A549 (cell line): ENCODE data around the gene FAM3A. TPM values are rescaled to one million over a fixed set of nuclear protein-coding genes. Genes with fewer than 3 reads are reported as not detected.

Experiments used
- ATAC-seq, 2 experiments: fragments of 200-7000 bp in 1 of 2; fragments of >200 bp in 1 of 2; cut with Nextera tagmentation in 1 of 2; cut with Tn5 transposase in 1 of 2; 3 replicates each; pipeline versions ENCODE4 v1.8.0 to v1.9.1; 2018 to 2020; ENCODE audit warnings: mild to moderate bottlenecking in 1 of 2, moderate library complexity in 1 of 2
- CTCF ChIA-PET: fragments of 300-600 bp; sonication (Branson Sonifier 250); formaldehyde crosslinking; extraction: SDS; loops from one replicate; lab custom pipeline; 2021; ENCODE audit warnings: antibody characterized with exemption, inconsistent platforms; lab: Yijun Ruan, JAX
- POLR2A ChIA-PET: fragments of 350-600 bp; formaldehyde crosslinking; extraction: SDS; loops from one replicate; lab custom pipeline; 2021; ENCODE audit warnings: antibody characterized with exemption, inconsistent platforms; lab: Yijun Ruan, JAX
- DNase-seq, 2 experiments: peaks; one replicate each; pipeline versions ENCODE4 v3.0.0 to v3.0.0-alpha.2; 2011 to 2016; ENCODE audit warnings: low read depth in 1 of 2, low spot score in 1 of 2
- FAIRE-seq: peaks from 2 replicates; lab custom pipeline; 2011; peaks lifted over from hg19 to GRCh38; lab: Jason Lieb, UNC
- H3K27ac ChIP-seq, 2 experiments: fragments of >200 bp; sonication (Bioruptor Twin); formaldehyde crosslinking; 3 replicates each; pipeline ENCODE4 v1.5.1; 2016 to 2017
- H3K4me1 ChIP-seq: fragments of >200 bp; sonication (Bioruptor Twin); formaldehyde crosslinking; 3 replicates; pipeline ENCODE4 v1.6.1; 2016
- H3K4me2 ChIP-seq: fragments of >200 bp; sonication (Bioruptor Twin); formaldehyde crosslinking; 3 replicates; pipeline ENCODE4 v1.6.1; 2016
- H3K4me3 ChIP-seq: fragments of >200 bp; sonication (Bioruptor Twin); formaldehyde crosslinking; 3 replicates; pipeline ENCODE4 v1.5.1; 2016
- H3K9me3 ChIP-seq: fragments of >200 bp; sonication (Bioruptor Twin); formaldehyde crosslinking; 3 replicates; pipeline ENCODE4 v1.6.1; 2016
- CBX2 ChIP-seq: fragments of 200-600 bp; sonication (generic); IDR thresholded peaks from 2 replicates; pipeline ENCODE4 v1.6.1; 2016; ENCODE audit warnings: low read depth, mild to moderate bottlenecking, borderline replicate concordance
- CBX8 ChIP-seq: fragments of 200-600 bp; sonication (generic); IDR thresholded peaks from 2 replicates; pipeline ENCODE4 v1.6.1; 2016
- CEBPB ChIP-seq, 2 experiments: fragments of >200 bp in 1 of 2; sonication (Bioruptor Twin) in 1 of 2; formaldehyde crosslinking in 1 of 2; IDR thresholded peaks; 2 replicates each; pipeline ENCODE4 v1.6.1; 2012 to 2016
- CHD2 ChIP-seq: fragments of 150-350 bp; IDR thresholded peaks from 2 replicates; pipeline ENCODE4 v1.6.1; 2014; ENCODE audit warnings: low read length; ENCODE audit not compliant: partially characterized antibody
- CHD4 ChIP-seq: fragments of 200-600 bp; sonication (generic); IDR thresholded peaks from 2 replicates; pipeline ENCODE4 v1.6.1; 2016; ENCODE audit warnings: antibody characterized with exemption, mild to moderate bottlenecking, borderline replicate concordance
- ESRRA ChIP-seq: fragments of 150-350 bp; IDR thresholded peaks from 2 replicates; pipeline ENCODE4 v1.6.1; 2014; ENCODE audit warnings: mild to moderate bottlenecking, low read length, borderline replicate concordance
- FOXS1 ChIP-seq: fragments of 250-450 bp; sonication (Bioruptor Pico); IDR thresholded peaks from 2 replicates; pipeline ENCODE4 v1.5.0; 2020; ENCODE audit warnings: mild to moderate bottlenecking, moderate library complexity
- GATA3 ChIP-seq: IDR thresholded peaks from 2 replicates; pipeline ENCODE4 v1.6.1; 2012; ENCODE audit warnings: borderline replicate concordance
- JUN ChIP-seq, 2 experiments: fragments of >200 bp; sonication (Bioruptor Twin); formaldehyde crosslinking; IDR thresholded peaks; 2 replicates in 1 of 2; 3 replicates in 1 of 2; pipeline ENCODE4 v1.6.1; 2016 to 2017
- RAD21 ChIP-seq, 2 experiments: fragments of >200 bp in 1 of 2; sonication (Bioruptor Twin) in 1 of 2; formaldehyde crosslinking in 1 of 2; IDR thresholded peaks in 1 of 2; conservative IDR thresholded peaks in 1 of 2; 2 replicates in 1 of 2; 3 replicates in 1 of 2; pipeline ENCODE4 v1.6.1; 2012 to 2018; ENCODE audit warnings: inconsistent platforms in 1 of 2
- RARB ChIP-seq: fragments of 250-450 bp; sonication (Bioruptor Pico); IDR thresholded peaks from 2 replicates; pipeline ENCODE4 v1.8.0; 2021; ENCODE audit warnings: mild to moderate bottlenecking, moderate library complexity
- RNF2 ChIP-seq: fragments of 200-600 bp; sonication (generic); IDR thresholded peaks from 2 replicates; pipeline ENCODE4 v1.6.1; 2016; ENCODE audit warnings: low read depth, mild to moderate bottlenecking, antibody characterized with exemption, moderate library complexity, borderline replicate concordance
- ZFP36 ChIP-seq: fragments of 450-650 bp; IDR thresholded peaks from 2 replicates; pipeline ENCODE4 v1.6.1; 2014; ENCODE audit warnings: borderline replicate concordance; ENCODE audit not compliant: partially characterized antibody
- ZNF302 ChIP-seq: fragments of 250-450 bp; sonication (Bioruptor Pico); IDR thresholded peaks from 2 replicates; pipeline ENCODE4 v1.9.0; 2021; ENCODE audit warnings: inconsistent platforms, mild to moderate bottlenecking, moderate library complexity
- ZSCAN20 ChIP-seq: fragments of 250-450 bp; sonication (Bioruptor Pico); IDR thresholded peaks from 2 replicates; pipeline ENCODE4 v1.8.0; 2022; ENCODE audit warnings: mild to moderate bottlenecking, moderate library complexity
- WGBS: methylation state at CpG from one replicate; pipeline ENCODE4 v1.1.6; 2017; ENCODE audit errors: missing lambda C conversion rate; 5-methylcytosine and 5-hydroxymethylcytosine counted together
- polyA plus RNA-seq, 4 experiments: library from polyadenylated mRNA; depleted of rRNA in 3 of 4; stranded (reverse); fragments of >200 nt; fragmentation: RNase III in 1 of 4; extraction: RNeasy Plus Mini Kit Qiagen cat#74134 plus additional on column Dnase treatment in 1 of 4; gene quantifications; 2 replicates in 3 of 4; 3 replicates in 1 of 4; pipeline ENCODE4 v1.2.3, GENCODE V29; 2011 to 2017
- TF ChIP-seq, protein P1 (sequence below): fragments of 450-650 bp; IDR thresholded peaks from 2 replicates; pipeline ENCODE4 v1.6.1; 2014; ENCODE audit warnings: antibody characterized with exemption
- TF ChIP-seq, protein P2 (sequence below): IDR thresholded peaks from 2 replicates; pipeline ENCODE4 v1.6.1; 2012
- TF ChIP-seq, protein P3 (sequence below): fragments of 250-450 bp; sonication (Bioruptor Pico); IDR thresholded peaks from 2 replicates; pipeline ENCODE4 v1.5.0; 2021; ENCODE audit warnings: mild to moderate bottlenecking, moderate library complexity, borderline replicate concordance
- TF ChIP-seq, protein P4 (sequence below): fragments of 250-450 bp; sonication (Bioruptor Pico); IDR thresholded peaks from 2 replicates; pipeline ENCODE4 v1.5.0; 2020; ENCODE audit warnings: low read depth, mild to moderate bottlenecking, moderate library complexity
- TF ChIP-seq, protein P5 (sequence below): IDR thresholded peaks from 2 replicates; pipeline ENCODE4 v1.6.1; 2012
- TF ChIP-seq, protein P6 (sequence below): fragments of >200 bp; sonication (Bioruptor Twin); formaldehyde crosslinking; IDR thresholded peaks from 3 replicates; pipeline ENCODE4 v1.6.1; 2016
- TF ChIP-seq, protein P7 (sequence below): fragments of 150-350 bp; IDR thresholded peaks from 2 replicates; pipeline ENCODE4 v1.6.1; 2014; ENCODE audit warnings: low read depth, mild to moderate bottlenecking, low read length

The FAM3A gene
- polyA plus RNA-seq, 2 of the 4 experiments (the other 2 are of a cell fraction) = 21.7 to 36.7 TPM

DNA sequence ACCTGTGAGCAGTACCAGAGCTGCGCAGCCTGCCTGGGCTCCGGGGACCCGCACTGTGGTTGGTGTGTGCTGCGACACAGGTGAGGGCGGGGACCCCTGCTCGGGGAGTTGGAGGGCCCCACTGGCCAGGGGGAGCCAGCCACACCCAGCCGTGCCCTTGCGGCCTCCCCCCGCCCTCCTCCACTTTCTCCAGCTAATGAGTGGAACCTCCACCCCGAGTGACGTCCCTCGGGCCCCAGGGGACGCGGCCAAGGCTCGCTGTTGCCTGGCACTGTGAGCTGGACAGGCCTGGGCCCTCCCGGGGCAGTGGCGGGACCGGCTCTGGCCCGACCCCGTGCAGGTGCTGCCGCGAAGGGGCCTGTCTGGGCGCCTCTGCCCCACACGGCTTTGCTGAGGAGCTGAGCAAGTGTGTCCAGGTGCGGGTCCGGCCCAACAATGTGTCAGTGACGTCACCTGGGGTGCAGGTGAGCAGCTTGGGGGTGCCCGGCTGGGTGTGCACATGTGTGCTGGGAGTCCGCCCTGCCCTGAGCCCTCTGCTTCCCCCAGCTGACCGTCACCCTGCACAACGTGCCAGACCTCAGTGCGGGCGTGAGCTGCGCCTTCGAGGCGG lies 52.3 kb downstream of the FAM3A start:
- no peak for FAIRE-seq
- ChIA-PET POLR2A (no interaction called here), CTCF (no interaction called here)
- Histone ChIP-seq H3K4me3 (no peak overlapping the region), H3K27ac (no peak overlapping the region), H3K4me1 (peaks cover 7% of the 10 kb centered on the region), H3K4me2 (no peak overlapping the region), H3K9me3 (no peaks in the 10 kb centered on the region)
- DNase-seq = no peak
- no peak for ATAC-seq
- WGBS = 93% methylated on average over 3 of the region's 36 CpGs
- TF ChIP-seq RNF2 (no peak), ESRRA (no peak), ZNF302 (no peak), GATA3 (no peak), FOXS1 (CRISPR knock-in tag) (no peak), ZFP36 (no peak), RARB (CRISPR knock-in tag) (no peak), CBX2 (no peak), RAD21 (conservative IDR thresholded peaks at IDR 0.05 in 1 of 2, IDR thresholded peaks at IDR 0.05 in 1 of 2) (no peak)
- TF ChIP-seq, protein P1, sequence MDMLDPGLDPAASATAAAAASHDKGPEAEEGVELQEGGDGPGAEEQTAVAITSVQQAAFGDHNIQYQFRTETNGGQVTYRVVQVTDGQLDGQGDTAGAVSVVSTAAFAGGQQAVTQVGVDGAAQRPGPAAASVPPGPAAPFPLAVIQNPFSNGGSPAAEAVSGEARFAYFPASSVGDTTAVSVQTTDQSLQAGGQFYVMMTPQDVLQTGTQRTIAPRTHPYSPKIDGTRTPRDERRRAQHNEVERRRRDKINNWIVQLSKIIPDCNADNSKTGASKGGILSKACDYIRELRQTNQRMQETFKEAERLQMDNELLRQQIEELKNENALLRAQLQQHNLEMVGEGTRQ = no peak
- TF ChIP-seq, protein P2, sequence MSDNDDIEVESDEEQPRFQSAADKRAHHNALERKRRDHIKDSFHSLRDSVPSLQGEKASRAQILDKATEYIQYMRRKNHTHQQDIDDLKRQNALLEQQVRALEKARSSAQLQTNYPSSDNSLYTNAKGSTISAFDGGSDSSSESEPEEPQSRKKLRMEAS = no peak
- TF ChIP-seq, protein P3, sequence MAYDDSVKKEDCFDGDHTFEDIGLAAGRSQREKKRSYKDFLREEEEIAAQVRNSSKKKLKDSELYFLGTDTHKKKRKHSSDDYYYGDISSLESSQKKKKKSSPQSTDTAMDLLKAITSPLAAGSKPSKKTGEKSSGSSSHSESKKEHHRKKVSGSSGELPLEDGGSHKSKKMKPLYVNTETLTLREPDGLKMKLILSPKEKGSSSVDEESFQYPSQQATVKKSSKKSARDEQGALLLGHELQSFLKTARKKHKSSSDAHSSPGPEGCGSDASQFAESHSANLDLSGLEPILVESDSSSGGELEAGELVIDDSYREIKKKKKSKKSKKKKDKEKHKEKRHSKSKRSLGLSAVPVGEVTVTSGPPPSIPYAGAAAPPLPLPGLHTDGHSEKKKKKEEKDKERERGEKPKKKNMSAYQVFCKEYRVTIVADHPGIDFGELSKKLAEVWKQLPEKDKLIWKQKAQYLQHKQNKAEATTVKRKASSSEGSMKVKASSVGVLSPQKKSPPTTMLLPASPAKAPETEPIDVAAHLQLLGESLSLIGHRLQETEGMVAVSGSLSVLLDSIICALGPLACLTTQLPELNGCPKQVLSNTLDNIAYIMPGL (CRISPR knock-in tag) = no peak
- TF ChIP-seq, protein P4, sequence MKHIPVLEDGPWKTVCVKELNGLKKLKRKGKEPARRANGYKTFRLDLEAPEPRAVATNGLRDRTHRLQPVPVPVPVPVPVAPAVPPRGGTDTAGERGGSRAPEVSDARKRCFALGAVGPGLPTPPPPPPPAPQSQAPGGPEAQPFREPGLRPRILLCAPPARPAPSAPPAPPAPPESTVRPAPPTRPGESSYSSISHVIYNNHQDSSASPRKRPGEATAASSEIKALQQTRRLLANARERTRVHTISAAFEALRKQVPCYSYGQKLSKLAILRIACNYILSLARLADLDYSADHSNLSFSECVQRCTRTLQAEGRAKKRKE (CRISPR knock-in tag) = no peak

DNA sequence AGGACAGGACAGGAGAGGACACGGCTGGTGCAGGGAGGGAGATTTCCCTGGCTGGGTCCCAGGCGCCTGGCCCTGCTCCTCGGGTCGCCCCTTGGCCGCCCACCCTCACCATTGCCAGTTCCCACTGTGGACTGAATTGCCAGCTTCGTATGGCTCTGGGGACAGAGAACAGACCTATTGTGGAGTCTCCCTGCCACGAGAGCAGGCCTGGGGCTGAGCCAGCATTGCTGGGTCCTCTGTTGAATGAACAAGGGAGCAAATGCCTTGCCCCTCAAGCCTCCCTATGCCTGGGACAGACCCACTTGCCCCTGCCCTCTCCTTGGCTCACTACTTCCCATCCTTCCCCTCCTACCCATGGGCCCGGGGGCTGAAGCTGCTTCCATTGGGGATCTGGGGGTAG lies 53.6 kb downstream of the FAM3A start:
- no peak overlapping the region for H3K4me2 ChIP-seq
- H3K4me1 ChIP-seq = peaks cover 11% of the 10 kb centered on the region
- TF ChIP-seq FOXS1 (CRISPR knock-in tag) = no peak
- TF ChIP-seq JUN (IDR thresholded peaks at IDR 0.05) = no peak
- TF ChIP-seq, protein P5, sequence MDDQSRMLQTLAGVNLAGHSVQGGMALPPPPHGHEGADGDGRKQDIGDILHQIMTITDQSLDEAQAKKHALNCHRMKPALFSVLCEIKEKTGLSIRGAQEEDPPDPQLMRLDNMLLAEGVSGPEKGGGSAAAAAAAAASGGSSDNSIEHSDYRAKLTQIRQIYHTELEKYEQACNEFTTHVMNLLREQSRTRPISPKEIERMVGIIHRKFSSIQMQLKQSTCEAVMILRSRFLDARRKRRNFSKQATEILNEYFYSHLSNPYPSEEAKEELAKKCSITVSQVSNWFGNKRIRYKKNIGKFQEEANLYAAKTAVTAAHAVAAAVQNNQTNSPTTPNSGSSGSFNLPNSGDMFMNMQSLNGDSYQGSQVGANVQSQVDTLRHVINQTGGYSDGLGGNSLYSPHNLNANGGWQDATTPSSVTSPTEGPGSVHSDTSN = no peak
- TF ChIP-seq CEBPB (IDR thresholded peaks at IDR 0.05) = no peak
- no peak for TF ChIP-seq CHD2
- TF ChIP-seq CBX8 = no peak
- ATAC-seq (no peak), FAIRE-seq (no peak), DNase-seq (no peak)
- H3K9me3 ChIP-seq = no peaks in the 10 kb centered on the region
- H3K4me3 ChIP-seq = no peak overlapping the region
- ChIA-PET CTCF (interaction anchor here (1.3 kb wide), 1 partner anchor 89 kb away, joined by 3 read pairs; no protein-coding TSS in a partner anchor), POLR2A (no interaction called here)
- H3K27ac ChIP-seq = no peak overlapping the region
- WGBS = 93% methylated on average over 3 of the region's 8 CpGs

DNA sequence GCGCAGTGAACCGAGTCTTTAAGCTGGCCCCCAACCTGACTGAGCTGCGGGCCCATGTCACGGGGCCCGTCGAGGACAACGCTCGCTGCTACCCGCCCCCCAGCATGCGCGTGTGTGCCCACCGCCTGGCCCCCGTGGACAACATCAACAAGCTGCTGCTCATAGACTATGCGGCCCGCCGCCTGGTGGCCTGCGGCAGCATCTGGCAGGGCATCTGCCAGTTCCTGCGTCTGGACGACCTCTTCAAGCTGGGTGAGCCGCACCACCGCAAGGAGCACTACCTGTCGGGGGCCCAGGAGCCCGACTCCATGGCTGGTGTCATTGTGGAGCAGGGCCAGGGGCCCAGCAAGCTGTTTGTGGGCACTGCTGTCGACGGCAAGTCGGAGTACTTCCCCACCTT lies 55.7 kb downstream of the FAM3A start:
- POLR2A ChIA-PET = no interaction called here
- no peak for FAIRE-seq
- Histone ChIP-seq H3K9me3 (no peaks in the 10 kb centered on the region), H3K4me2 (no peak overlapping the region), H3K27ac (no peak overlapping the region), H3K4me1 (peaks cover 11% of the 10 kb centered on the region), H3K4me3 (no peak overlapping the region)
- TF ChIP-seq, protein P6, sequence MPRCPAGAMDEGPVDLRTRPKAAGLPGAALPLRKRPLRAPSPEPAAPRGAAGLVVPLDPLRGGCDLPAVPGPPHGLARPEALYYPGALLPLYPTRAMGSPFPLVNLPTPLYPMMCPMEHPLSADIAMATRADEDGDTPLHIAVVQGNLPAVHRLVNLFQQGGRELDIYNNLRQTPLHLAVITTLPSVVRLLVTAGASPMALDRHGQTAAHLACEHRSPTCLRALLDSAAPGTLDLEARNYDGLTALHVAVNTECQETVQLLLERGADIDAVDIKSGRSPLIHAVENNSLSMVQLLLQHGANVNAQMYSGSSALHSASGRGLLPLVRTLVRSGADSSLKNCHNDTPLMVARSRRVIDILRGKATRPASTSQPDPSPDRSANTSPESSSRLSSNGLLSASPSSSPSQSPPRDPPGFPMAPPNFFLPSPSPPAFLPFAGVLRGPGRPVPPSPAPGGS = no peak
- TF ChIP-seq ZSCAN20 (CRISPR knock-in tag) (no peak), ESRRA (no peak), CHD4 (no peak), JUN (IDR thresholded peaks at IDR 0.05) (no peak)
- TF ChIP-seq, protein P7, sequence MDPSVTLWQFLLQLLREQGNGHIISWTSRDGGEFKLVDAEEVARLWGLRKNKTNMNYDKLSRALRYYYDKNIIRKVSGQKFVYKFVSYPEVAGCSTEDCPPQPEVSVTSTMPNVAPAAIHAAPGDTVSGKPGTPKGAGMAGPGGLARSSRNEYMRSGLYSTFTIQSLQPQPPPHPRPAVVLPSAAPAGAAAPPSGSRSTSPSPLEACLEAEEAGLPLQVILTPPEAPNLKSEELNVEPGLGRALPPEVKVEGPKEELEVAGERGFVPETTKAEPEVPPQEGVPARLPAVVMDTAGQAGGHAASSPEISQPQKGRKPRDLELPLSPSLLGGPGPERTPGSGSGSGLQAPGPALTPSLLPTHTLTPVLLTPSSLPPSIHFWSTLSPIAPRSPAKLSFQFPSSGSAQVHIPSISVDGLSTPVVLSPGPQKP = no peak
- ATAC-seq = peak in 1 of 2 experiments; percentile 13; a peak in 2 of 6 replicates
- whole genome bisulfite sequencing = 97% methylated on average over 6 of the region's 26 CpGs
- DNase-seq = no peak
- CTCF ChIA-PET = interaction anchor here (0.6 to 1.1 kb wide), 2 partner anchors 67 to 85 kb away, joined by 3 read pairs; no protein-coding TSS in a partner anchor
